Mammary epithelial cell (primary cell): ENCODE measurements around the gene MSI2.

Experiments used
- CTCF ChIP-seq, 2 donors: IDR thresholded peaks in 1 of 2; conservative IDR thresholded peaks in 1 of 2; 2 replicates each; pipeline ENCODE4 v1.5.1; 2011 to 2012; ENCODE audit warnings: inconsistent platforms in 2 of 2, low read length in 2 of 2, mild to moderate bottlenecking in 2 of 2, control low read depth in 1 of 2, low read depth in 1 of 2; ENCODE audit not compliant: insufficient read depth in 1 of 2; ENCODE audit errors: extremely low read depth in 1 of 2
- EZH2 ChIP-seq: IDR thresholded peaks from 2 replicates; pipeline ENCODE4 v1.6.1; 2012; ENCODE audit warnings: low read length, inconsistent platforms, borderline replicate concordance

GRCh38 chr17:57552114-57552624, 295.8 kb downstream of the MSI2 start:
- peak; percentile 39 to 56 for TF ChIP-seq CTCF (conservative IDR thresholded peaks at IDR 0.05 in 1 of 2, IDR thresholded peaks at IDR 0.05 in 1 of 2; ENCODE audit: extremely low read depth in 1 of 2, insufficient read depth in 1 of 2, low read depth in 1 of 2, low read length in 2 of 2)
- TF ChIP-seq EZH2: no peak
